Mesenchymal stem cell (in vitro differentiated cells and primary cell): Measurements from ENCODE around the gene MYCBP. TPM values are rescaled to one million over a fixed set of nuclear protein-coding genes. Genes with fewer than 3 reads are reported as not detected.

Experiments
- DNase-seq: peaks from one replicate; pipeline ENCODE4 v3.0.0-alpha.2; 2013
- H2AFZ ChIP-seq: one replicate; pipeline ENCODE4 v1.6.1; 2013; ENCODE audit warnings: low read depth, mild to moderate bottlenecking, control low read depth, inconsistent platforms, low read length, moderate library complexity
- H2AK5ac ChIP-seq: 2 replicates; pipeline ENCODE4 v1.6.1; 2013; ENCODE audit warnings: low read length, moderate library complexity, mild to moderate bottlenecking, inconsistent platforms; ENCODE audit not compliant: severe bottlenecking
- H2BK120ac ChIP-seq: one replicate; pipeline ENCODE4 v1.6.1; 2013; ENCODE audit warnings: low read depth, mild to moderate bottlenecking, inconsistent platforms, low read length, moderate library complexity
- H2BK12ac ChIP-seq, 2 experiments: one replicate each; pipeline ENCODE4 v1.6.1; 2013; ENCODE audit warnings: inconsistent platforms in 2 of 2, low read length in 2 of 2, mild to moderate bottlenecking in 2 of 2, moderate library complexity in 2 of 2, control low read depth in 1 of 2
- H2BK15ac ChIP-seq: one replicate; pipeline ENCODE4 v1.6.1; 2013; ENCODE audit warnings: mild to moderate bottlenecking, low read depth, inconsistent platforms; ENCODE audit not compliant: poor library complexity, severe bottlenecking
- H2BK5ac ChIP-seq: 2 replicates; pipeline ENCODE4 v1.6.1; 2013; ENCODE audit warnings: low read depth, mild to moderate bottlenecking, low read length, control low read depth, inconsistent platforms; ENCODE audit not compliant: poor library complexity, severe bottlenecking
- H3K14ac ChIP-seq, 2 experiments: one replicate each; pipeline ENCODE4 v1.6.1; 2013; ENCODE audit warnings: inconsistent platforms in 2 of 2, low read length in 2 of 2, control low read depth in 1 of 2, mild to moderate bottlenecking in 1 of 2, moderate library complexity in 1 of 2
- H3K18ac ChIP-seq, 2 experiments: one replicate each; pipeline ENCODE4 v1.6.1; 2013; ENCODE audit warnings: inconsistent platforms in 2 of 2, low read length in 2 of 2, control low read depth in 1 of 2, low read depth in 1 of 2, mild to moderate bottlenecking in 1 of 2
- H3K23ac ChIP-seq, 2 experiments: one replicate each; pipeline ENCODE4 v1.6.1; 2013; ENCODE audit warnings: inconsistent platforms in 2 of 2, low read length in 2 of 2, mild to moderate bottlenecking in 2 of 2, moderate library complexity in 2 of 2, control low read depth in 1 of 2
- H3K27ac ChIP-seq: 2 replicates; pipeline ENCODE4 v1.5.1; 2013; ENCODE audit warnings: mild to moderate bottlenecking, moderate library complexity, low read length, control low read depth, inconsistent platforms; ENCODE audit not compliant: poor library complexity, severe bottlenecking
- H3K27me3 ChIP-seq, 2 experiments: 2 replicates each; pipeline versions ENCODE4 v1.6.1 to v1.7.0; 2013; ENCODE audit warnings: low read length in 2 of 2, mild to moderate bottlenecking in 2 of 2, moderate library complexity in 2 of 2, control low read depth in 1 of 2, inconsistent platforms in 1 of 2; ENCODE audit not compliant: control insufficient read depth in 1 of 2, insufficient read depth in 1 of 2
- H3K36me3 ChIP-seq, 2 experiments: 2 replicates each; pipeline versions ENCODE4 v1.6.1 to v1.7.0; 2013; ENCODE audit warnings: low read length in 2 of 2, control low read depth in 1 of 2, inconsistent platforms in 1 of 2, low read depth in 1 of 2, mild to moderate bottlenecking in 1 of 2; ENCODE audit not compliant: insufficient read depth in 2 of 2, control insufficient read depth in 1 of 2
- H3K4ac ChIP-seq, 2 experiments: one replicate each; pipeline ENCODE4 v1.6.1; 2013; ENCODE audit warnings: inconsistent platforms in 2 of 2, low read length in 2 of 2, mild to moderate bottlenecking in 2 of 2, moderate library complexity in 2 of 2, control low read depth in 1 of 2, low read depth in 1 of 2
- H3K4me1 ChIP-seq: 2 replicates; pipeline ENCODE4 v1.6.1; 2013; ENCODE audit warnings: low read depth, low read length, control low read depth; ENCODE audit not compliant: control insufficient read depth, insufficient read depth
- H3K4me2 ChIP-seq: 2 replicates; pipeline ENCODE4 v1.6.1; 2013; ENCODE audit warnings: low read length, mild to moderate bottlenecking, inconsistent platforms; ENCODE audit not compliant: poor library complexity, severe bottlenecking
- H3K4me3 ChIP-seq, 2 experiments: 2 replicates each; pipeline versions ENCODE4 v1.5.1 to v1.7.0; 2013; ENCODE audit warnings: low read length in 2 of 2, mild to moderate bottlenecking in 2 of 2, control low read depth in 1 of 2, low read depth in 1 of 2; ENCODE audit not compliant: insufficient read depth in 1 of 2
- H3K79me1 ChIP-seq: replicated peaks from 2 replicates; pipeline ENCODE4 v1.6.1; 2013; ENCODE audit warnings: mild to moderate bottlenecking, control low read depth, low read length, inconsistent platforms; ENCODE audit not compliant: poor library complexity, severe bottlenecking
- H3K9ac ChIP-seq: 2 replicates; pipeline ENCODE4 v1.7.0; 2013; ENCODE audit warnings: mild to moderate bottlenecking, low read length, moderate library complexity
- H3K9me3 ChIP-seq: 2 replicates; pipeline ENCODE4 v1.7.0; 2013; ENCODE audit warnings: mild to moderate bottlenecking, low read length; ENCODE audit not compliant: control insufficient read depth
- H4K8ac ChIP-seq: one replicate; pipeline ENCODE4 v1.6.1; 2013; ENCODE audit warnings: inconsistent platforms, mild to moderate bottlenecking, low read length, moderate library complexity
- H4K91ac ChIP-seq: one replicate; pipeline ENCODE4 v1.6.1; 2013; ENCODE audit warnings: mild to moderate bottlenecking, low read length, inconsistent platforms
- WGBS: methylation state at CpG from one replicate; pipeline ENCODE4 v1.1.7; 2013; ENCODE audit warnings: mixed read lengths; 5-methylcytosine and 5-hydroxymethylcytosine counted together
- polyA plus RNA-seq, 2 experiments: library from polyadenylated mRNA; stranded (reverse); fragments of 200-250 nt; gene quantifications; one replicate each; pipeline ENCODE4 v1.2.3, GENCODE V29; 2013

The MYCBP gene, protein sequence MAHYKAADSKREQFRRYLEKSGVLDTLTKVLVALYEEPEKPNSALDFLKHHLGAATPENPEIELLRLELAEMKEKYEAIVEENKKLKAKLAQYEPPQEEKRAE
- polyA plus RNA-seq (2013, experiment 1 of 2): 10.1 TPM
- 10.5 TPM for polyA plus RNA-seq (2013, experiment 2 of 2)

DNA sequence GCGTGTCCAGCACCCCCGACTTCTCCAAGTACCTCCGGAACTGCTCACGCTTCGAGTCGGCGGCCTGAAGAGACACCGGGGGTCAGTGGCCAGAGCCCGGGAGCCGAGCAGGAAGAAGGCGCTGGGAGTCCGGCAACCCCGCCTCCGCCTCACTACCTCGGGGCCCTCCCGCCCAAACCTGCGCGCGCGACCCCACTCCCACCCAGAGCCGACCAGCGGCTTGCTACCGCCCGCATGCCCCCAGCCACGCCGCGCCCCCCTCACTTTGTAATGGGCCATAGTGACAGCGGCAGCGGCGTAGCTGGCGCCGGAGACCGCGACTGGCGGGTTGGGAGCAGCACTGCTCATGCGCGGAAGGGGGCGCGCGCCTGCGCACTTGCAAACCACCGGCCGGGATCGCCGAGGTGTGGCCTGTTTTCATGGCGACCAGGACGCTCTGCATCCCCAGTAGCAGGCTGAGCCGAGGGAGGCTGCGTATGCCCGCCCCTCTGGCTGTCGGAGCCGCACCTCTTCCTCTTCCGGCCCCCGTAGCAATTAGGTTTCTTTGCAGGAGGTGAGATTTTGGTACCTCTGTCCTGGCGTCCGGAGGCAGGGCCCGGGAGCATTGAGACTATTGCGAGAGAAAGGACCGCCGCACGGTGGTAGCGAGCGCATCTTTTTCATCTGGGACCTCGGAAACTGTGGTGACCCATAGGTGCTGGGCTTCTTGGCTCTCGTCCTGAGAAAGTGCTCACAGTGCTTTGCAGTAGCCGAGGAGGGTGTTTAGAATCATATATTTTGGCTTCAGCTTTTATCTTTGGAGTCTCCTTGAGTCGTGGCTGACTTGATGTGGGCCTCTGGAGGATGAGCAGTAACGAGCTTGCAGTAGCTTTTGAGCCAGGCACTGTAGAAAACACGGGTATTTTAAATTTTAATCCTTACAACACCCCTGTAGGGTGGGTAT is at the start of gene MYCBP:
TSS of gene MYCBP (minus strand) at position 322 of the 943 bp plus-strand sequence. CDS start at position 279, 43 bp downstream.
- H3K9me3 ChIP-seq: no peaks in the 10 kb centered on the region
- peak within 1 kb of the TSS in 1 of 2 experiments; percentile 98 for H3K14ac ChIP-seq
- peak within 1 kb of the TSS in 1 of 2 experiments; percentile 50 for H3K4ac ChIP-seq
- peak within 1 kb of the TSS; percentile 88 to 96 for H3K4me3 ChIP-seq
- peak; percentile 94 for DNase-seq
- H2BK5ac ChIP-seq: no peak within 1 kb of the TSS
- no peak within 1 kb of the TSS for H2BK120ac ChIP-seq
- H3K18ac ChIP-seq: peak within 1 kb of the TSS in 1 of 2 experiments; percentile 61
- WGBS: under 1% methylated on average over 62 of the region's 69 CpGs
- H3K9ac ChIP-seq: peak within 1 kb of the TSS; percentile 89
- peak within 1 kb of the TSS in 1 of 2 experiments; percentile 72 for H3K23ac ChIP-seq
- peak within 1 kb of the TSS; percentile 37 for H2AK5ac ChIP-seq
- H3K4me2 ChIP-seq: peak within 1 kb of the TSS; percentile 93
- no peak within 1 kb of the TSS for H2BK15ac ChIP-seq
- H3K27me3 ChIP-seq: no peaks in the 10 kb centered on the region
- H4K91ac ChIP-seq: no peak within 1 kb of the TSS
- peaks cover 2% of the 10 kb centered on the region for H3K4me1 ChIP-seq
- no peak within 1 kb of the TSS for H2BK12ac ChIP-seq
- H3K27ac ChIP-seq: peak within 1 kb of the TSS; percentile 52
- peak within 1 kb of the TSS; percentile 83 for H4K8ac ChIP-seq
- peaks cover 28% of the 10 kb centered on the region for H3K79me1 ChIP-seq
- peak within 1 kb of the TSS; percentile 77 for H2AFZ ChIP-seq
- peaks cover 0 to 4% of the 10 kb centered on the region in 2 experiments for H3K36me3 ChIP-seq

DNA sequence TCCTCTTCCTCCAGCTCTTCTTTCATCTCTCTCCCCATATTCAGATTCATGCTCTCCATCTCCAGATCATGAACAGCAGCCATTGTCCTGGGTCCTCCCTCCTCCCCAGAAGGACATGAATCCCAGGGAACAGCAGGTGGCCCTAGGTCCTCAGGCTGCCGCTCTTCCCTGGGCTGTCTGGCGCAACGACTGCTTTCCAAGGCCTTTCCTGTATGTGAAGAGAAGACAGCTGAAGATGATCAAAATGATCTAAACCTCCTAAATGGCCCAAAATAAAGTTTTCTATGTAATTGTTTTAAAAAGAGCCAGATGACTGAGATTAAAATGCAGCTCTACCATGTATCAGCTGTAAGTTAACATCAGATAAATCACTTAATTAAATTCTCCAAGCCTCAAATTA is 46.0 kb upstream of the MYCBP start:
- no CpG with 5 or more reads among the region's 3 CpGs for WGBS
- Histone ChIP-seq H2BK12ac (no peak overlapping the region), H3K4me2 (no peak overlapping the region)

DNA sequence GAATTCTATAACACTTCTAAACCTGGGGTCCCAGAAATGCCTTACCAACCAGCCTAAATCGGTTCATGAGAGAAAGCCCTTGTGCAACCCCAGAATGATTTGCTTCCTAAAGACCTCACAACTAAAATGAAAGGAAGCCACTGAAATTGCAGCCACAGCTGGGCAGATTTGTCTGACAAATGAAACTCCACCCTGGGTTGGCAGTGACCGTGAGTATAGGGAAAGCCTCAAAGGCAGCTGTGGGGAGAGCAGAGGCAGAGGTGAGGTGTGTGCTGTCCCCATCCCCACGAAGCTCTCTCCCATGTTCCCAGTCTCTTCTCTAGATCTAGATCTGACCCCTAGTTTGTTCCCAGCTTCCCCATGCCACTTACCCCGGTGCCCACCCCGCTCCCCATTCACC is 45.4 kb upstream of the MYCBP start:
- Histone ChIP-seq H2AK5ac (no peak overlapping the region), H4K91ac (no peak overlapping the region), H3K4me1 (no peaks in the 10 kb centered on the region), H2BK12ac (no peak overlapping the region), H2BK15ac (no peak overlapping the region), H3K79me1 (no peaks in the 10 kb centered on the region), H2BK120ac (no peak overlapping the region), H3K4ac (no peak overlapping the region), H4K8ac (no peak overlapping the region), H3K36me3 (peaks cover 4 to 19% of the 10 kb centered on the region in 2 experiments), H3K18ac (no peak overlapping the region), H3K4me2 (no peak overlapping the region), H3K9me3 (no peaks in the 10 kb centered on the region), H3K27me3 (no peaks in the 10 kb centered on the region), H3K9ac (no peak overlapping the region), H3K27ac (no peak overlapping the region), H2AFZ (no peak overlapping the region), H3K4me3 (no peak overlapping the region), H3K14ac (no peak overlapping the region), H2BK5ac (no peak overlapping the region), H3K23ac (no peak overlapping the region)
- DNase-seq: no peak
- 79% methylated on average over 5 of the region's 5 CpGs for whole genome bisulfite sequencing

More for the DNA sequence above, 46.0 kb upstream of the MYCBP start:
- Histone ChIP-seq H4K91ac (no peak overlapping the region), H3K9ac (no peak overlapping the region), H3K27ac (no peak overlapping the region), H3K14ac (no peak overlapping the region), H2AFZ (no peak overlapping the region), H3K36me3 (peaks cover 3 to 19% of the 10 kb centered on the region in 2 experiments), H3K4me3 (no peak overlapping the region), H4K8ac (no peak overlapping the region), H3K27me3 (no peaks in the 10 kb centered on the region), H3K4ac (no peak overlapping the region), H2BK15ac (peak overlapping the region; percentile 80), H2BK5ac (no peak overlapping the region), H3K18ac (no peak overlapping the region), H3K79me1 (no peaks in the 10 kb centered on the region), H3K23ac (no peak overlapping the region), H3K4me1 (no peaks in the 10 kb centered on the region), H3K9me3 (no peaks in the 10 kb centered on the region), H2BK120ac (no peak overlapping the region), H2AK5ac (no peak overlapping the region)
- no peak for DNase-seq

DNA sequence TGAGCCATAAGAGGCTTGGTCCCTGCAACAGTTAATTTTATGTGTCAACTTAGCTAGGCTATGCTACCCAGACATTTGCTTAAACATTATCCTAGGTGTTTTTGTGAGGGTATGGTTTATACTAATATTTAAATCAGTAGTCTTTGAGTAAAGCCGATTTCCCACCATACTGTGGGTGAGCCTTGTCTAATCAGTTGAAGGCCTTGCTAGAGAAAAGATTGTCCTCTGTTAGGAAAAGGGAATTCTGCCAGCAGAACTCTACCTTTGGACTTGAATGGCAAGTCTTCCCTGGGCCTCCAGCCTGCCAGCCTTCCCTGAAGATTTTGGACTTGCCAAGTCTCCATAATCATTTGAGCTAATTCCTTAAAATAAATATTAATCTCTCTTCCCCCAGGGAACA is 44.6 kb upstream of the MYCBP start:
- no peak overlapping the region for H2BK120ac ChIP-seq
- H3K4me2 ChIP-seq: no peak overlapping the region
- DNase-seq: no peak
- no peak overlapping the region for H3K9ac ChIP-seq
- peaks cover 5 to 19% of the 10 kb centered on the region in 2 experiments for H3K36me3 ChIP-seq
- no peak overlapping the region for H3K18ac ChIP-seq
- no peak overlapping the region for H2AFZ ChIP-seq
- H3K4me3 ChIP-seq: no peak overlapping the region
- 100% methylated on average over 1 of the region's 1 CpG for WGBS
- H2AK5ac ChIP-seq: no peak overlapping the region
- H3K4ac ChIP-seq: no peak overlapping the region
- no peak overlapping the region for H3K23ac ChIP-seq
- no peaks in the 10 kb centered on the region for H3K79me1 ChIP-seq
- H2BK12ac ChIP-seq: no peak overlapping the region
- no peaks in the 10 kb centered on the region for H3K27me3 ChIP-seq
- no peak overlapping the region for H4K8ac ChIP-seq
- no peak overlapping the region for H4K91ac ChIP-seq
- no peak overlapping the region for H3K14ac ChIP-seq
- no peaks in the 10 kb centered on the region for H3K4me1 ChIP-seq
- no peaks in the 10 kb centered on the region for H3K9me3 ChIP-seq
- H2BK15ac ChIP-seq: no peak overlapping the region
- H3K27ac ChIP-seq: no peak overlapping the region
- H2BK5ac ChIP-seq: no peak overlapping the region
